G401 (cell line): ENCODE measurements around the gene FKBP11. TPM values are rescaled to one million over a fixed set of nuclear protein-coding genes. Genes with fewer than 3 reads are reported as not detected.

Source experiments
- DNase-seq: peaks from one replicate; pipeline ENCODE4 v3.0.0-alpha.2; 2015; ENCODE audit warnings: low spot score
- in situ Hi-C: cut with HindIII; loops from 2 replicates; pipeline ENCODE4 v1.10.0; 2016; ENCODE audit warnings: low sequenced_read_pairs, mixed read lengths
- total RNA-seq: library from RNA; depleted of rRNA; stranded (reverse); fragments of >200 nt; shearing (Covaris generic); gene quantifications from 2 replicates; pipeline ENCODE4 v1.2.3, GENCODE V29; 2014

FKBP11 gene
- total RNA-seq, 1 experiment from 2014 or later, result 2.8 TPM

DNA sequence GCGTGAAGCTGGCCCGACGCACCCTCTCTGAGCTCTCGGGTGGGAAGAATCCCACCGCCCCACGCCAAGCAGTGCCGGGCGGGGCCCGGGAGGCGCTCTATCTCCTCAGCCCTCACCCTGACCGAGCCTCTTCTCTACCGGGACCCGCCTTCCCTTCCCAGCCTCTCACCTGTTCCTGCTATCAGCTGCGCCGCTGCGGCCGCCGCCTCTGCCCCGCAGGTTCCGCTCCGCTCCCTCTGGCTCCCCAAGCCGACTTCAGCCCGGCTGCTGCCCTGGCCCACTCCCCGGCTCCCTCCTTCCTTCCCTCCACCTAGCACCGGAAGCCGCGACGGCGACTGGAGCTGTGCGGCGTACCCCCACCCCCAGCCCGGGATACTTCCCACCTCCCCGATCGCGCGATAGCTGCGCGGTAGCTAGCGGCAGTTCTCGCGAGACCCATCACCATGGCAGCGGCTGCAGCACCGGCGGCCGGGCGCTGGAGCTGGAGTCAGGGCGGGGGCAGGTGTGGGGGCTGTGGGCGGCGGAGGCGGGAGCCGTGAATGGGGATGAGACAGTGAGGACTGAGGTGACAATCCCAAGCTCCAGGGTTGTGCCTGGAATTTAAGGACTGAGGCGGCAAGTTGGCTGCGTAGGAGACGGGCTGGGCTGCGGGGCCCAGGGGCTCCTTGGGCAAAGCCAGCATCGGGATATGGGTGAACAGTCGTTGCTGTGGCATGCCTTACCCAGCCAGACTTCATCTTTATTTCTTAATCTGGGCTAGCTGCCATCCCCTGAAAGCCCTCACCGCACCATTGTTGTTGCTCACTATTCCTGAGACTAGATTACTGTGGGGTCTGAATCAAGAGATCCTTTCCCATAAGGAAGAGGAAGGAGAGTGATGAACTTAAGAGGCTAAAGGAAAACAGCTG lies 32.1 kb upstream of the FKBP11 start, which contains the start of gene ARF3:
TSS of gene ARF3 (minus strand) at position 347 of the 908 bp plus-strand sequence. CDS start 16,392 bp downstream, outside the sequence.
- DNase-seq, result peak; percentile 92
- in situ Hi-C loops, result no loop called here

DNA sequence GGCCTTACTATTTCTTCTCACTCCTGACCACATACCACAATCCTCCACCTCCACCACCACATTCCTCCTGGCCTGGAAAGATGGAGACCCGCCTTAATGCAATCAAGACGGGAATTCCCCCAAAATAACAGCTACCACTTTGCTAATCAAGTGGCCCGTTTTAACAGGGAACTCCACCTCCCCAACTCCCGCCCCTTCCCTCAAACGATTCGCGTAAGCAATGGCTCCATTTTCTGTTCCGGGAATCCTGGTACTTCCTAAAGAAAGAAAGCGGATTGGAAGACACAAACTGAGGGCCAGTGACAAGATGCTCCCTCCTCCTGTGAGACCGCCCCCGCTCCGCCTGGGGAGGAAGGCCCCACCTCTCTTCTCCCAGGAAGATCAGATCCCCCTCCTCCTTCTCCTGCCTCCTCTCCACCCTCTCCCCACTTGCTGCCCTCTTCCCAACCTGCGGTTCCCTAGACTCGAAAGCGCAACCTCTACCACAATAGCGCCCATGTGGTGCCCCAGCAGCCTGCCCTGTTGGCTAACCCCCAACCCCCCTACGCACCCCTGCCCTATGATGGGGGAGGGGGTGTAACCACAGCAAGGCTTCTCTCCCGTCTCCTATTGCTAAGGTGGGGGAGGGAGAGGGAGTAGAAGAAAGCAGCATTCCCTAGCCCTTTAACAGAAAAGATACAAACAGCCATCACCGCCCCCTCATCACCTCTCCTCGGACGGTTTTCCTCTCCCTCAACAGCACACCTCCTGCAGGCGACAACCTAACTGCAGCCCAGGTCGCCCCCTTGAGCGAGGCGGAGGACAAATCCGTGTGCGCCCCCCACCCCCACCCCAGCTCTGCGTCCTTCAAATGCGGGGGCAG lies 31.2 kb upstream of the FKBP11 start:
- in situ Hi-C loops, result no loop called here
- DNase-seq, result peak; percentile 90

DNA sequence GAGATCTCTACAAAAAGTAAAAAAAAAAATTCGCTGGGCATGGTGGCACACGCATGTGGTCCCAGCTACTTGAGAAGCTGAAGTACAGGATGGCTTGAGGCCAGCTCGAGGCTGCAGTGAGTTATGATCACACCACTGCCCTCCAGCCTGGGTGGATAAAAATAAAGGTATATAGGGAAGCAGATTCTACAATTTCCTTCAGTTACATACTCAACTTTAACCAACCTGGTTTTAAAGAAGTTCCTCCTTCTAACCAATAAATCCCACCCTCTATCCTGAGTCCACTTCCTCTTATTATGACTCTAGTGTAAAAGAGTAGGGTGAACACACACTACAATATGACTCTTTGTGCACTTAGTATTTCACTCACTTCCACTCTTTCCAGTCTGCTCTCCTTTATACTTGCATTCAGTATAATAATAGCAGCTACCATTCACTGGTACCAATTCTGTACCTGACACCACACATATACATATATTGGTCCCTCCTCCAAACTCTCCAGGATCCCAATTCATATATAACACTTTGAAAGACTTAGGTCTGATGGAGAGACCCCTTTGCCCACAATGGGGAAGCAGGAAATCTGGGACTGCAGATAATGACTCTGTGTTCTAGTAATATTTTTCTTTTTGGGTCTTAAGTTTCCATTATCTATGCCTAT lies 29.7 kb upstream of the FKBP11 start:
- no peak for DNase-seq
- in situ Hi-C loops, result no loop called here

DNA sequence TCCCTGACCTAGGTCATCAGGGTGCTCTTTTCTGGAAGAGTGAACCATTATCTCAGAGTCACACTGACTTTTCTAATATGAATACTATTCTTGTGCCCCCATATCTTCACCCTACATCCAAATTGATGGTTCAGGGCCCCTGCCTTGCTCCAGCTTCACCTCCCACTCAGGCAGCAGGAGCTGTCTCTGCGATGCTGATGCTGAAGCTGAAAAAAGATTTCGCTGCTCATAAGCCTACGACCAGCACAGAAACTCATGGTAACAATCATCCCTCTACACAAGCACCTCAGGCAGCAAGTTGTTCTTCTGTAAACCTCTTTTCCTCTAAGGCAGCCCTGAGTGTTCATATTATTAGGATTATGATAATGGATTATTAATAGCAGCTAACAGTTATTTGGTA lies 28.8 kb upstream of the FKBP11 start:
- in situ Hi-C loops, result no loop called here
- DNase-seq, result no peak

GRCh38 chr12:48952691-48953090 lies 27.4 kb upstream of the FKBP11 start:
- in situ Hi-C loops, result no loop called here
- no peak for DNase-seq

- in situ Hi-C loops, result no loop called here
- DNase-seq, result no peak
Measured at GRCh38 chr12:48947727-48948126, 22.4 kb upstream of the FKBP11 start.

GRCh38 chr12:48946943-48947342 lies 21.7 kb upstream of the FKBP11 start:
- in situ Hi-C loops, result no loop called here
- no peak for DNase-seq

- in situ Hi-C loops, result no loop called here
- peak; percentile 87 for DNase-seq
Measured at GRCh38 chr12:48946205-48946604, 20.9 kb upstream of the FKBP11 start.

- in situ Hi-C loops, result no loop called here
- DNase-seq, result peak; percentile 75
Measured at GRCh38 chr12:48943221-48943620, 17.9 kb upstream of the FKBP11 start.

DNA sequence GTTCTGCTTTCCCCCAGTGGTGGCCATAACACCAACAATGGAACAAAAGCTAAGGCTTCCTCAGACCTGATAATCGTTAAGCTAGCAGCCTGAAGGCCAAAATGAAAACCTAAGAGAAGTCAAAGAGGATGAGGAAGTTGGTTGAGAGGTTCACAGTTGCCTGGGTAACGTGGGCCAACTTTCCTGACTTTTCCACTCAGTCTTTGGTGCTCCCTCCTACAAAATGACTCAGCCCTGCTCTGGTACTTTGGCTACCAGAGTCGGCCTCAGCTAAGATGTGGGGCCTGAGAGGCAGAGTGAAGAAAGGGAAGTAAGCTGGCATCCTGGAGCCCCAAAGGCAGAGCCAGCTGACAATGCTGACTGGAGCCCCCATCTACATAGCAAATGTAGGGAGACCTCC lies 14.9 kb upstream of the FKBP11 start:
- DNase-seq, result no peak
- in situ Hi-C loops, result no loop called here

- in situ Hi-C loops, result no loop called here
- DNase-seq, result no peak
Measured at GRCh38 chr12:48938805-48939204, 13.5 kb upstream of the FKBP11 start.

DNA sequence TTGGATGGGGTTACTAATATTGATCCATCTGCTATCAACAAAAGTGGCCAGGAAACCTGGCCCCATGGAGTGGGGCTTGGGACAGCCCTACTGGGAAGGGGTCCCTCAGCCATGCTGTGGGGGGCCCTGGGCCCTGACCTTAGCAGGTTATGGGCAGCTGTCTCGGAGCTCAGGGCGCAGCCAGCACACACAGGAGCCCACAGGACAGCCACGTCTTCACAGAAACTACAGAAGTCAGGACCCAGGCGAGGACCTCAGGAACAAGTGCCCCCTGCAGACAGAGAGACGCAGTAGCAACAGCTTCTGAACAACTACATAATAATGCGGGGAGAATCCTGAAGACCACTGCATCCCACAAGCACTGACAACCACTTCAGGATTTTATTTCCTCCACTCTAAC lies 11.9 kb upstream of the FKBP11 start:
- in situ Hi-C loops, result no loop called here
- DNase-seq, result no peak

DNA sequence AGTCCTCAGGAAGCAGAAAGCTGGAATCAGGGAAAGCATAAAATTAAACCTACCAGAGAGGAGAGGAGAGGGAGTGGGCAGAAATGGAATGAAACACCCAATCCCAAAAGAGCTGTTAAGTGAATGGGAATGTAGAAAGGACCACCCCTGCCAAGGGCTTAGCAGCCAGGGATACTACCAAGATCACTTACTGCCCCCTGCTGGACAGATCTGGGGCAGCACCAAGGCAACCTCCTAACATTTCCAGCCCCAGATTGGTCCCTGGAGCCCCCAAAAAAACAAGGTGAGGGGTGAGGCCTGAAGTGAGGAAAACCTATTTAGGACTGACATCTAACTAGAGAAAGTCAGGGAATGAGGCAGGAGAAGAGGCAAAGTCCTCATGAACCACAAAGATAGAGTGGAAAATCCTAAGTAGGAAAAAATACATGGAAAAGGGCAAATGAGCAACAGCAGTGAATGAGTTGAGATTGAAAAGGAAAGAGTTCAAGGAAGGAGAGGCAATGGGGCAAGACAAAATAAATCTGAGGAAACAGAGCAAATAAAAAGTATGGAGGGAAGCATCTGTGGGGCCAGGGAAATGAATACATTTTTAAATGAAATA lies 11.2 kb upstream of the FKBP11 start:
- DNase-seq, result peak; percentile 76
- in situ Hi-C loops, result no loop called here

DNA sequence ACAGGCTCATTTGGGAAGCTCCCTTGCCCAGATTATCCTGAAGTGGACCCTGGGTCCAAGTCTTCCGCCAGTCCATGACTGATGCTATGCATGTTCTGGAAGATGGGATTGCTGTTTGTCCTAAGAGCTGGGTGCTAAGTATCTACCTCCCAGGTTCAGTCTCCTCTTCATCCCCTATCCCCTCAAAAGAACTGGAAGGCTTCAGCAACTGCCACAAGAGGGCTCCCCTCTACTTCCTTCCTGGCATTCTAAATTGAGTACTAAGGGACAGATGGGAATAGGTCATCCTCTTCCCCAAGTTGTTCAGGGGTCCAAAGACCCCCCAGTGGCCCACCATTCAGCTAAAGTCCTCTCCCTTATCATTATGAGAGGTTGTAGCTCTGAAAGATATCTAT lies 9.0 kb upstream of the FKBP11 start:
- in situ Hi-C loops, result no loop called here
- DNase-seq, result no peak

GRCh38 chr12:48933664-48934311 lies 8.5 kb upstream of the FKBP11 start:
- DNase-seq, result no peak
- in situ Hi-C loops, result no loop called here

- no peak for DNase-seq
- in situ Hi-C loops, result no loop called here
Measured at GRCh38 chr12:48932878-48933277, 7.6 kb upstream of the FKBP11 start.

- in situ Hi-C loops, result no loop called here
- DNase-seq, result no peak
Measured at GRCh38 chr12:48930475-48930874, 5.2 kb upstream of the FKBP11 start.

GRCh38 chr12:48929551-48929950 lies 4.3 kb upstream of the FKBP11 start:
- in situ Hi-C loops, result no loop called here
- DNase-seq, result no peak

DNA sequence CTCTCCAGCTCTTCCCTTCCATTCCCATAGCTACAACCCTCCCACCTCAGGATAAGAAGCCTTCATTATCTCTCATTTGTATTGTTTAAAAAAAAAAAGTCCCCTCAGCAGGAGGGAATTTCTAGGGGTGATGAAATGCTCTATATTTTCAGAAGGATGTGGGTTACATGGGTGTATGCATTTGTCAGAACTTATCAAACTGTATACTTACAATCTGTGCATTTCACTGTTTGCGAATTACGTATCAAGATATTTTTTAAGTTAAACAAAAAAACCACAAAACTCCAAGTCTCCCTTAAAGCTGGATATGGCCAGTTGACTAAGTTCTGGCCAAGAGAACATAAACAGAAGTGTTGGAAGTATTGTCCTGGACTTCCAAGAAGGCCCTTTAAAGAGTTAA lies 2.0 kb upstream of the FKBP11 start:
- in situ Hi-C loops, result no loop called here

More for the DNA sequence above, 2.0 kb upstream of the FKBP11 start:
- DNase-seq, result no peak
